BJ (cell line): Measurements from ENCODE around the gene DLGAP1. TPM values are rescaled to one million over a fixed set of nuclear protein-coding genes. Genes with fewer than 3 reads are reported as not detected.

Experiments used
- CTCF ChIA-PET: fragments of 350-600 bp; formaldehyde crosslinking; extraction: SDS; loops from one replicate; lab custom pipeline; 2021; ENCODE audit warnings: antibody characterized with exemption, inconsistent platforms; lab: Yijun Ruan, JAX
- POLR2A ChIA-PET: fragments of 300-600 bp; sonication (Branson Sonifier 250); formaldehyde crosslinking; extraction: SDS; loops from one replicate; lab custom pipeline; 2021; ENCODE audit warnings: antibody characterized with exemption; lab: Charles Lee
- DNase-seq: peaks from one replicate; pipeline ENCODE4 v3.0.0-alpha.2; 2011; ENCODE audit warnings: low read depth
- H3K27me3 ChIP-seq: 2 replicates; pipeline ENCODE4 v1.6.0; 2011; ENCODE audit warnings: low read length; ENCODE audit not compliant: control insufficient read depth, insufficient read depth
- H3K36me3 ChIP-seq: 2 replicates; pipeline ENCODE4 v1.5.1; 2011; ENCODE audit warnings: low read length; ENCODE audit not compliant: control insufficient read depth, insufficient read depth
- H3K4me3 ChIP-seq: 2 replicates; pipeline ENCODE4 v1.5.1; 2011; ENCODE audit warnings: low read depth, mild to moderate bottlenecking, control low read depth, low read length
- polyA plus RNA-seq: library from polyadenylated mRNA; depleted of rRNA; stranded (reverse); fragments of >200 nt; gene quantifications from 2 replicates; pipeline ENCODE4 v1.2.3, GENCODE V29; 2011
- TF ChIP-seq, protein P1 (sequence below): IDR thresholded peaks from 2 replicates; pipeline ENCODE4 v1.5.1; 2011; ENCODE audit warnings: low read depth, mild to moderate bottlenecking, control low read depth, inconsistent platforms, low read length, moderate library complexity; ENCODE audit not compliant: insufficient read depth

Gene DLGAP1
- polyA plus RNA-seq, 1 experiment = 0.02 TPM

- ChIA-PET CTCF (interaction anchor here (1.2 kb wide), 1 partner anchor 22 kb away, joined by 4 read pairs; no protein-coding TSS in a partner anchor), POLR2A (no interaction called here)
- no peak for DNase-seq
- Histone ChIP-seq H3K36me3 (no peaks in the 10 kb centered on the region), H3K4me3 (no peak overlapping the region), H3K27me3 (no peaks in the 10 kb centered on the region)
- TF ChIP-seq, protein P1, sequence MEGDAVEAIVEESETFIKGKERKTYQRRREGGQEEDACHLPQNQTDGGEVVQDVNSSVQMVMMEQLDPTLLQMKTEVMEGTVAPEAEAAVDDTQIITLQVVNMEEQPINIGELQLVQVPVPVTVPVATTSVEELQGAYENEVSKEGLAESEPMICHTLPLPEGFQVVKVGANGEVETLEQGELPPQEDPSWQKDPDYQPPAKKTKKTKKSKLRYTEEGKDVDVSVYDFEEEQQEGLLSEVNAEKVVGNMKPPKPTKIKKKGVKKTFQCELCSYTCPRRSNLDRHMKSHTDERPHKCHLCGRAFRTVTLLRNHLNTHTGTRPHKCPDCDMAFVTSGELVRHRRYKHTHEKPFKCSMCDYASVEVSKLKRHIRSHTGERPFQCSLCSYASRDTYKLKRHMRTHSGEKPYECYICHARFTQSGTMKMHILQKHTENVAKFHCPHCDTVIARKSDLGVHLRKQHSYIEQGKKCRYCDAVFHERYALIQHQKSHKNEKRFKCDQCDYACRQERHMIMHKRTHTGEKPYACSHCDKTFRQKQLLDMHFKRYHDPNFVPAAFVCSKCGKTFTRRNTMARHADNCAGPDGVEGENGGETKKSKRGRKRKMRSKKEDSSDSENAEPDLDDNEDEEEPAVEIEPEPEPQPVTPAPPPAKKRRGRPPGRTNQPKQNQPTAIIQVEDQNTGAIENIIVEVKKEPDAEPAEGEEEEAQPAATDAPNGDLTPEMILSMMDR = no peak
Measured at GRCh38 chr18:3892152-3892551, 563.0 kb downstream of the DLGAP1 start.

- CTCF ChIA-PET = no interaction called here
Measured at GRCh38 chr18:3891245-3891644, 563.9 kb downstream of the DLGAP1 start.

GRCh38 chr18:3889803-3890202 is 565.3 kb downstream of the DLGAP1 start:
- TF ChIP-seq, protein P1 = no peak
- no peak overlapping the region for H3K4me3 ChIP-seq
- no peaks in the 10 kb centered on the region for H3K27me3 ChIP-seq
- CTCF ChIA-PET = interaction anchor here (1.3 to 2.0 kb wide), 3 partner anchors 20 to 105 kb away, joined by 3 to 6 read pairs (median 5); no protein-coding TSS in a partner anchor
- POLR2A ChIA-PET = no interaction called here
- no peaks in the 10 kb centered on the region for H3K36me3 ChIP-seq
- DNase-seq = no peak

More at GRCh38 chr18:3891245-3891644, 563.9 kb downstream of the DLGAP1 start:
- POLR2A ChIA-PET = no interaction called here
- H3K36me3 ChIP-seq = no peaks in the 10 kb centered on the region
- no peaks in the 10 kb centered on the region for H3K27me3 ChIP-seq
- TF ChIP-seq, protein P1 = no peak
- DNase-seq = no peak
- H3K4me3 ChIP-seq = no peak overlapping the region

DNA sequence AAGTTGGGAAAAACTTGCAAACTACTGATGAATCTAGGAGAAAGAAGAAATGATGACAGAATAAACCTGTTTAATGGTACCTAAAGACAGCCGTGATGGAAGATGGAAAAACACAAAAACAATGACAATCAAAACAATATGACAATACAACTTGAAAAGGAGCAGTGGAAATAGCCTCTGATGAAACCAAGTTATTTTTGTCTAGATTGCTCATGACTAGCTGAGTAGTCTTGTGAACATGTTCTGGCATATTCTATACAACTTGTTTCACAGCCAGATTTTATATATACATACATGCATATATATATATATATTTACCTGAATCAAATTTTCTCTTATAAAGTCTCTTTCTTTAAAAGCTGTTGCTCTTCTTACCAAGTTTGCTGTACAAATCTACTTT is 566.0 kb downstream of the DLGAP1 start:
- H3K36me3 ChIP-seq = no peaks in the 10 kb centered on the region
- DNase-seq = no peak
- ChIA-PET POLR2A (no interaction called here), CTCF (interaction anchor here (1.4 to 2.0 kb wide), 2 partner anchors 19 to 106 kb away, joined by 5 to 6 read pairs; no protein-coding TSS in a partner anchor)
- no peak overlapping the region for H3K4me3 ChIP-seq
- TF ChIP-seq, protein P1 = no peak
- no peaks in the 10 kb centered on the region for H3K27me3 ChIP-seq

GRCh38 chr18:3886575-3887322 is 568.4 kb downstream of the DLGAP1 start:
- Histone ChIP-seq H3K27me3 (no peaks in the 10 kb centered on the region), H3K36me3 (no peaks in the 10 kb centered on the region), H3K4me3 (no peak overlapping the region)
- POLR2A ChIA-PET = no interaction called here
- TF ChIP-seq, protein P1 = no peak
- no peak for DNase-seq
- CTCF ChIA-PET = interaction anchor here (1.0 to 1.7 kb wide), 5 partner anchors 10 to 116 kb away, joined by 3 to 8 read pairs (median 5); no protein-coding TSS in a partner anchor
